DMS114 treated with DMSO at 0.1 percent for 48 hours (cell line): ENCODE measurements around the gene TEAD1.

ENCODE experiments used
- DNase-seq: peaks from one replicate; lab custom pipeline; 2025; ENCODE audit not compliant: unreplicated experiment; lab: John Stamatoyannopoulos, UW

TEAD1 gene

DNA sequence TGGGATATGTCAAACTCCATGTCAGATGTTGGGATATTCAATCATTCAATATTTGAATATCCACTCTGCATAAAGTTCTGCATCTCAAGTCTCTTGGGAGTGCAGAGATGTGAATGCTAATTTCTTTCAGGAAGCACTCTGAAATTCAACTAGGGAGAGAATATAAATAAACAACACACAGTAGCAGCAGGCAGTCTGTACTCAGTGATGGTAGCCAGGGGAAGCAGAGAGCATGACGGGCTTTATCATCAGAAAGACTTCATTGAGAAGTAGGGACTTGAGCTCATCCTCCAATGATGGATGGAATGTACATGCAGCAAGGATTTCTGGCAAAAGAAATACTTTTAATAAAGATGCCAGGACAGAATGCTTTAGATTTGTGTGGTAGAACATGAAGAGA lies 9.8 kb upstream of the TEAD1 start:
- DNase-seq: no peak

DNA sequence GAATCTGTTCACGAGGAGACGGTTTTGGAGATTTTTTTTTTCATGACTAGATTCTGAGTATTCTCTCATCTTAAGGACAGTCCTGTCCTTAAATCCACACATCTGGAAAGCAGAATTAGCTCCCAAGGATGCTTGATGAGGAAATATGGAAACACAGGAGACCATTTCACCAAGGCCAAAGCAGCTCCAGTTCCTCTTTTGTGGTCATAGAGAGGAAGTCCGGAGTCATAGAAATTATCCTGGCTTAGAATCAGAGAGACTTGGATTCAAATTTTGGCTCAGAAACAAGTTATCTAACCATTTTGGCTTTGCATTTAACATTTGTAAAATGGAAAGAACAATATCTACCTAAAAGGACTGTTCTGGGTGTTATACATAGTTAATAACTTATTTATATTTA lies 7.3 kb upstream of the TEAD1 start:
- DNase-seq: no peak

DNA sequence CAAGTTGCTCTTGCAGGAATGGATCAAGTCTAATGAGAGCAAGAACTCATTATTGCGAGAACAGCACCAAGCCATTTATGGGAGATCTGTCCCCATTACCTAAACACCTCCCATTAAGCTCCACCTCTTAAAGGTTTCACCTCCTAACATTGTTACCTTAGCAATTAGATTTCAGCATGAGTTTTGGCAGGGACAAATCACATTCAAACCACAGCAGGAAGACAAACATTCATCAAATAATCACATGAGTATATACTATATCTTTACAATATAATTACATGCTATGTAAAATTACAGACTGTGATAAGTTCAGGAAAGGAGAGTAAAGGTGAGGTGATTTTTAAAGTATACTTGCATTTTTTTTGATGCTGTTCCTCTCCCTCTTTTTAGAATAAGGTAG lies 6.6 kb upstream of the TEAD1 start:
- DNase-seq: no peak

DNA sequence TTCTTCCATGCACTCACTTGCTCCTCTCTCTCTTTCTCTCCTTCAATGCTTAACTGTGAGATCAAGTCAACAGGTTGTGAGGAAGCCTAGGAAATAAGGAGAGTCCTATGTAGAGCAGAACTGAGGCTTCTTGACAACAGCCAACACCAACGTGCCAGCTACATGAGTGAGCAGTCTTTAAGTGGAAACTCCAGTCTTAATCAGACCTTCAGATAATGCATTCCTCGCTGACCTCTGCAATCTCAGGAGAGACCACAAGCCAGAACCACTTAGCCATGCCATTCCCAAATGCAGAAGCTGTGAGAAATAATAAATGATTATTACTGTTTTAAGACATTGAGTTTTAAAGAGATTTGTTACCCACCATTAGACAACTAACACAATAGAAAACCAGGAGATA lies 6.1 kb upstream of the TEAD1 start:
- no peak for DNase-seq

DNA sequence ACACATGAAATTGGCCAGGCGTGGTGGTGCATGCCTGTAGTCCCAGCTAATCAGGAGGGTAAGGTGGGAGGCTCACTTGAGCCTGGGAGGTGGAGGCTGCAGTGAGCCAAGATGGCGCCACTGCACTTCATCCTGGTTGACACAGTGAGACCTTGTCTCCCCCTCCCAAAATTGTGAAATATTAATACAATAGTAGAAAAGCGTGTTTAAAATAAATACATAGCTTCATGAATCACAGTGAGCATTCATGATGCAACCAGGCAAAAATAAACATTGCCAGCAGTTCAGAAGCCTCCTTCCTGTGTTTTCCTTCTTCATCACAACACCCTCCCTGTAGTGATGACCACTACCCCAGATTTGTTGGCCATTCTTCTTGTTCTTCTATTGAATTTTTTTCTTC lies 4.3 kb upstream of the TEAD1 start:
- DNase-seq: no peak

DNA sequence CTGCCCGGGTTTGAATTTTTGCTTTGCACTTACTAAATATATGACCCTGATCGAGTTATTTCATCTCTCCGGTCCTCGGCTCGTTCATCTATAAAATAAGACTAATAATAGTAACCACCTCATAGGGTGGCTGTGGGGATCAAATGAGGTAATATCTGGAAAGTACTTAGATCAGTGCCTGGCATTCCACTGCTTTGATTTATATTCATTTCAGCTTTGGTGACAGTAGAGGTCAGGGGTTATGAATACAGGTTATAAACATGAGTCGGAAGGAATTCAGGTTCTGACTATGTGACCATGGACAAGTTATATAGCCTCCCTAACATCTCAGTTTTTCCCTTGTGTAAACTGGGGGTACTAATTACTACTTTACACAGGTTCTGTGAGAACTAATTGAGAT lies 2.9 kb upstream of the TEAD1 start:
- DNase-seq: no peak

DNA sequence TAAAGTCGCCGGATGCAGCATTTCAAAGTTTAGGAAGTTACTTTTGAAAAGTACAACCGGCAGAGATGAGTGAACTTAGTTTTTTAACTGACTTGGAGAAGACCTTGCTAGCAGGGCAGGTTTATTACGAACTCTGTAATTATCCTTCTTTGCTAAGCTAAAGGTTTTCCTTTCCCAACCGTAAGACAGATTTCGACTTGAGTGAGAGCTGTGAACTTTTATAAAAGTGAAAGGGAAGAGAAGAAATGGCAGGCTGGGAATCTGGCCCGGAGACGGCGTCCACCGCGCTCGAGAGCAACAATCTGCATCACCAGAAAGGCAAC lies 659 bp upstream of the TEAD1 start:
- no peak for DNase-seq

DNA sequence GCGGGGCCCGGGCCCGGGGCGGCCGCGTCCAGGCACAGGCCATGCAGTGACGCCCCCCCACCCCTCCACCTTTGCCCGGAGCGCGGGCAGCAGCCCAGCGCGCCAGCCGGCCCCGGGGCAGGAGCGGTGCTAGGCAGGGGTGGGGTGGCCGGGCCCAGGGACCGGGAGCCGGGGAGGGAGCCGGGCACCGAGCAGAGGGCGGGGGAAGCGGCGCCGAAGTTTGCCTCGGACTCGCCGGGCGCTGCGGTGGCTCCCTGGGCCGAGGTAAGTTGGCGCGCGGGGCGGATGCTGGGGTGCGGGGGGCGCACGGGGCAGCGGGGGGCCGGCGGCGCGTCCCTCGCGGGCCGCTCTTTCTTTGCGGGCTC lies 332 bp downstream of the TEAD1 start:
- DNase-seq: no peak

DNA sequence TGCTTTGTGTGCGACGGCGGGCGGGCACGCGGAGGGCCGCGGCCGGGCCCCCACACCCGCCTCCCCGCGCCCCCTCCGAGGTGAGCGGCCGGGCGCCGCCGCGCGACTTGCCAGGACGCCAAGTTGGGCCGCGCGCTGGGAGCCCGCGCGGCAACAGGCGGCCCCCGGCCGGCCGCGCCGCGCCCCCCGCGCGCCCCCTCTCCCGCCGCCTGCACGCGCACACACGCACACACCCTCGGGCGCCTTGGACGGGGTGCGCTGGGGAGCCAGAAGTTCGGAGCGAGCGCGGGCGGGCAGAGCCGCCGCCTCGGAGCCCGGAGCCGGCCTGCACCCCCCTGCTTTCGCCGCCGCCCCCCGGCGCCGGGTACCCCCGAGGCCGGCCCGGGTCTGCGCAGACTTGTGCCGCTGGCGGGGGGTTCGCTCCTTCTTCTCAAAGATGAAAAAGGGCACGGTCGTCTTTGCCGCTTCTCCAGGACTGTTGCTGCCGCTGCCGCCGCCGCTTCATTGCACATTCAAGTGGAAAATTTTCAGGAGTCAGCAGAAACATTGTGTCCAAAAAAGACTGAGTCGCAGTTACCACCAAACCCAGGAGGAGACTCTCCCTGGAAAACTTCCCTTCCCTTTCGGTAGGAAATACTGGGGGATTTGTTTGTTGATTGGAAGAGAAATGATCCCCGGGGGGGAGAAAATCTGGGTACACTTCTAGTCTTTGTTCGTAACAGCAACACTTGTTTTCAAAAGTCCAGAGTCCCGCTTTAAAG lies 895 bp downstream of the TEAD1 start:
- DNase-seq: no peak

DNA sequence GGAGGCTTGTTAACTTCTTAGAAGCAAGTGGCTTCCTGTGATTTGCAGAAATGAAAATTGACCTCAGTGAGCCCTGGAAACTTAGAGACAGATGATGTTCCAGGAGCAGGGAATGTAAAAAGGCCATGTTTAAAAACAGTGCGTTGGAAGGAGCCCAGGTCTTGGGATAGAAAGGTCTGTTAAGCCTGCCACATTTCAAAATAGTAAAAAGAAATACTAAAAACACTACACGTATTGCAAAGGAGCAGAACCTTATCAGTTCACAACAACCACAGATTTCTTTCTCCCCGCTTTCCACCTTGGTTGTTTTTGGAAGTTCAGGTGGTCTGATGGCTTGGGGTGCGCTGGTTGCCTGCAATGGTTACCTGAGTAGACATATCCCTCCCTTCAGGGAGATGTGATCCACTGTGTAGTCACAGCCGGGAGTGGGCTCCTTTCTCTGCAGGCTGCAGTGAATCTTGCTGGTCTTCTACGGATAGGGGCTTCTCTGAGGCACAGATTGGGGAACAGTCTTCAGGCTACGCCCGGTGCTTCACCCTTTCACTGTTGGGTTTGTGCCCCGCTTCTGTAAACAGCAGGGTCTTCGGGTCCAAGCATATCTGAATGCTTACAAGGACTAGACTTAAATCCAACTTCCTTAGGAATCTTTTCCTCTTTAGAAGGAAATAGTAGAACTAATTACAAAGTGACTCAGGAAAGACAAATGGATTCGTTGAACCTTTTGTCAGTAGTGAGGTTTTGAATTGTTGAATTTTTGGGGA lies 1.9 kb downstream of the TEAD1 start:
- DNase-seq: peak; percentile 6

DNA sequence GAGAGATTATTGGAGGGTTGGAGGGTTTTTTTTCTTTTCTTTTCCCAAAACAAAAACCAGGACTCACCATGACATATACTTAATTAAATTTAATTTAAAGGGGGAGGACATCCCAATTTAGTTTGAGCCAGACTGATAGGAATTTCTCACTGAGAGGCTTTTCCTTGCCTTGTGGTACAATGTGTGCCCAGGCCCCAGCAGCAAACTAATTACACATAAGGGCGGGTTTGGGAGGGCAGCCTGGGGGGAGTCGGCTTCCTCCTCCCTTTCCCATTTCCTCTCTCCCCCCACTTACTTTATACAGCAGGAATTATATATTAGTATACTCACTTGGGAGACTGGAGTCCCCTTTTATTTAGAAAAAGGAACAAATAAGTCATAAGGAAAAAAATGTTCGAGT lies 2.9 kb downstream of the TEAD1 start:
- no peak for DNase-seq

DNA sequence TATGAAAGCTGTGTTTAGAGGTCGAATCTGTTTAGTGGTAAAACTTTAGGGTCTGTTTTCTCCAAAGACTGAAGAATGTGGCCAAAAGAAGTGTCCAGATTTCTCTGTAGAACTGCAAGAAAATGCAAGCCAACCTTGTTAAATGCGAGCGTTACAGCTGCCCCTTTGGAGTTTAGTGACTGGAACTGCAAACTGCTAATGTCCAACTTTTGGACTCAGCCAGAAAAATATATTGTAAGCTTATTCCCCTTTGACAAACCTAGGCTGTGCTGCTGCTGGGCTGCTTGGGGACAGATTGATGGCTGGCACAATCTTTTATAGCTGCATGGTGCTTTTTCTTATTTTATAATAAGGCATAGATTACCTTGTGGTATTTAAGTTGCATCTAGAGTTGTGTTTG lies 3.9 kb downstream of the TEAD1 start:
- no peak for DNase-seq

DNA sequence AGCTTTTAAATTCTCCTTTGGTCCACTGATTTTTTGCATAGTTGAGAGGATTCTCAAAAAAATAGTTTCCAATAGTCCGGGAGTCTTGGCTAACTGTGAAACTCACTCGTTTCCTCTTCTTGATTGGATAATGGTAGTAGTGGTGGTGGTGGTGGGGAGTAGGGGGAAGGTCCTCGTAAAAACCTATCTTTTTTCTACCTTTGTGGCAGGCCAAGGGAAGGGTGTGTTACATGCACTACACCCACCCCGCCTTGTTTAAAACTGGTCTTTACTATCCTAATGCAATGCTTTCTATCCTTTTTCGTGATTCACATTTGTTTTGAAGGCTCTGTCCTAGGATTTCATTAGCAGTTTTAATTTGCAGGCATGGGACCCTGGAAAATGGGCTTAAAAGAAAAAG lies 4.8 kb downstream of the TEAD1 start:
- DNase-seq: no peak

DNA sequence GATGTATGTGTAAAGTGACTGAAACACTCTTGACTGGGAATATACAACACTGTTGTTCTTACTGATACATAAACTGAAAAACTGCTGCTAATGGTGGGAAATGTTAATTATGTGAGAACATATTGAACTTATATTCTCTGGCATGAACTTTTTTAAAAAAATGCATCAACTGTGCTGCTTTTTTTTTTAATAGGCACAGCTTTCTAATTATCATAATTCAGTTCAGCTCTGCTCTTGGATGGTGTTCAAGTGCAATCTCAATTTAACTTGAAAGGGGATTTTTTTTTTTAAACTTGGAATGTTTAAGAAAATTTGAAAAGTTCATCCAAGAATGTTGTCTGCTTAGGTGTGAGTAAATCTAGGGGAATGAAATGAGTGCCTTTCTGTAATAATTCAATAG lies 5.2 kb downstream of the TEAD1 start:
- DNase-seq: no peak

DNA sequence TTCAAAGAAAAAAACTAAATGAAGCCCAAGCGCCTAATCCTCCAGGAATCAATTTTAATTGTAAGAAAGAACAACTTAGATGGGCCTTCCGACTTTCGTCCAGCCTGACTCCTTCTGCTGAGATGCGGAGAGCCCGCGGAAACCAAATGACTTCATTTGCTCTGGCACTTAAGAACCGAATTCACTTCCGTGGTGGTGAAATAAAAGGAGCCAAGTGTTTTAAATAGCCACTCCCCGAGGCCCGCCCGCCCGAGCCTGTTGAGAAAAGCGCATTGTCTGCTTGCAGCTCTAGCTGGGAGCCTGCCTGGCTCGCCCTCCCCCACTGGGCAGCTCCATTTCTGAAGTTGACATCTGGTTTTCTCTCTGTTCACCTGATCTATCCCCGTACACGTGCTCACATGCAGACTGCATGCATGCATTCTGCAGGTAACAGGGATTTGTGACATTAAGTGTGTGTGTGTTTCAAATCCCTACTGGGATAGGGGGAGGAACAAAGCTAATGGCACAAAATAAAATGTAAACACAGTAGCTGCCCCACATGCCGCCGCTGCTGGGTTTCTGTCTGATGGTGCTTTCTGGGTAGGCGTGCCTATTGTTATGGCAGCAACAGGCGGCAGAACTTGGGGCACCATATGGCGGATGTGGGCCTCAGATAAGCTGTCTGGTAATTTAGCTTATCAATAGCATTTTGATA lies 6.2 kb downstream of the TEAD1 start:
- no peak for DNase-seq

DNA sequence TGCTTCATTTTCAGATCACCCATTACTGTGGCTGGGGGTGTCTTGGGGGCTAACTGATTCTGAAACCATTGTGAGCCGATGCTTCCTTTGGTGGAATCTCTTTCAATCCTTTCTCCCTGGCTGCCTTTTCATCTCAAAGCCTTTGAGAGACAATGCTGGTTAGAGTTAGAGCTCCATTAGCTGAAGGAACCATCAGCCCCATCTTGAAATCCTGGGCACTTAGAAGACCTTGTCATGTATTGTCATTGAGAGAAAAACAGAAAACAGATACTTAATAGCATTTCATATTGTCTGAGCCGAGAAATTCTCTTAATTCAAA lies 6.7 kb downstream of the TEAD1 start:
- DNase-seq: no peak

DNA sequence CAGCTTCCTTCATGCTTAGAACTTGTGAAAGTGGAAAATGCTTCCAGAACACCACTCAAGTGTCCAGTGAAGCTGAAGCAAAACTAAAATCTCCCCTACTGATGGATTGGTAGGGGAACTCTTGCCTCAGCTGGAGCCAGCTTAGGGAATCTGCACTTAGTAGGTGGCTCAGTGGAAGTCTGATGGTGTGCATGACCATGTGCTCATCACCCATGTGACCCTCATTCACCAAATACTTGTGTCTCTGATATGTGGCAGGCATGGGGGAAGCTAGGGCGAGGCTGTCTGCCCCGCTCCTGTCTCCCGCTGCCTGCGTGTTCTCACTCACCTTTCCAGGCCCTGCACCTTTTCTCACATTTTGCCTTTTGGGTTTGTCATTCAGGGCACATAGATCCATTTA lies 7.2 kb downstream of the TEAD1 start:
- no peak for DNase-seq

DNA sequence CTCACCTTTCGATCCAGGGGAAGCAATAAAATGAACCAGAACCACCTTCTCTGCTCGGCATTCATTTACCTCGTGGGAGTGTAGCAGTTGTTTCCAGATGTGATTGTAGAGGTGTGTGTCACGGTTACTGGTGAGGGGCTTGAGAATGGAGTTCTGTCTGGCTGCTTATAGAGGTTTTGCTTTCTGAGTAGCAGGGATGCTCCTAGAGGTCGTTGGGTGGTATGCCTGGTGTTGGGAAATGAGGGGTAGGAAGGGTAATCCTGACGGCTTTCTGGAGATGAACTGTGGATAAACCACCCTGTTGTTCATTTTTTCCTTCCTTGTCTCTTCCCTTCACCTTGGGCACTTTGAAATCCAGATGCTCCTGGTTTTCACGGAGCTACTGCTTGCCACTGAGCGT lies 8.1 kb downstream of the TEAD1 start:
- DNase-seq: no peak

DNA sequence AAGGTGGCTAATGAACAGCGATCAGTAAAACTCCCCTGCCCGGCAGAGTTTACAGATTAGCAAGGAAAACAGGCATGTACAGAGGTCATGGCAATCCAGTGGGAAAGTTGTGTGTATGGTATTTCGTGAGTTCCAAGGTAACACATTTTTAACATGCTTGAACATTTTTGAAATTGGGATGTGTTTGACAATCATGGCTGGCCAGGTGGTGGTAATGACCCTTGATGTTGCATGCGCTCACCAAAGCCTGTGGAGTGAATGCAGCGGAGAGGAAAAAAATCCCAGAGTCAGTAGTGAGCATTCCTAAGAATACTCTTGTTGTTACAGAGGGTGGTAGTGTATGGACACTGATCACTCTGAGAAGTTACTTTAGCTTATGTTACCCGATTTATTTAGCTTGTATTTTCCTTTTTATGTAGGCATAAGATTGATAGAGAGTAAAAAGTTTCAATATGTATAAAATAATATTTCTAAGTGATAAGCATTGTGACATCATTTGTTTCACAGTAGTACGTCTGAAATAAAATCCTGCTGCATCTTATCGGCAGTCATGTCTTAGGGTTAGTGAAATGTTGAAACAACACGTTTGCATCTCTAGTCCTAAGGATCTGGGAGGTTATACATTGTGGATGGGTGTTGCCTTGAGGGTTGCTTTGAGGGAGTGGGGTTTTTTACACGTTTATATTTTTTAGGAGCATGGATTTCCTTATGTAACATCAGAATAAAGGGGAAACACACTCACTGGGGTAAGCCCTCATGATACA lies 8.7 kb downstream of the TEAD1 start:
- no peak for DNase-seq

DNA sequence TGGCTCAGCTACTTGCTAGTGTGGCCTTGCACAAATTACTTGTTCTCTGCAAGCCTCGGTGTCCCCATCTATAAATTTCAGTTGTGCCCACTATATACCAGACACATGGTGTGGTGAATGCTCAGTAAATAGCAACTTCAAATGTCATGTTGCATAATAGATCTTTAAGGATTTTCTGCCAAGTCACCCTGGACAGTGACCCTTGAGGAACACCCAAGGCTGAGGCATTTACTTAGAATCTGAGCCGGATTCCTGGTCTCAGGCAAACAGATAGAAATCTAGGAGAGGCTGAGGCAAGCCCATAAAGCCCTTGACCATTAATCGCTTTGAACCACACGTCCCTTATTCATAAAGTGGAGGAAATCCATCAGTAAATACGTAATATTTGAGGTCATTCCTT lies 9.7 kb downstream of the TEAD1 start:
- no peak for DNase-seq

DNA sequence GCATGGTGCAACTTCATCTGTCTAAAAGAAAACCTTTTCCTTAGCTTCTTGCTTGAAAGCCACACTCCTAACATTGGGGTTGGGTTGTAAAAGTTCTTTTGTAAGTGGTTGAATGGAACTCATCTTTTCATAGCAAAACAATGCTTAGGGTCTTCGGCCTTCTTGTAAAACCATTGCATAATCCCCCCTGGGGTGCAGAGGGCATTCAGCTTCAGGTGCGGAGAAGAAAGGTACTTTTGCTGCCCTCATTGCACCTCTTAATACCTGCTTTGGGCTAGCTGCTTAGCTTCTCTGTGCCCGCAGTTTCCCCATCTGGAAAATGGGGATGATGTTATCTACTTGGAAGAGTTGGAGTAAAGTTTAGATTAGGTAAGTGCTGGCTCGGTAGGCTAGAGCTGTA lies 10.1 kb downstream of the TEAD1 start:
- DNase-seq: no peak

DNA sequence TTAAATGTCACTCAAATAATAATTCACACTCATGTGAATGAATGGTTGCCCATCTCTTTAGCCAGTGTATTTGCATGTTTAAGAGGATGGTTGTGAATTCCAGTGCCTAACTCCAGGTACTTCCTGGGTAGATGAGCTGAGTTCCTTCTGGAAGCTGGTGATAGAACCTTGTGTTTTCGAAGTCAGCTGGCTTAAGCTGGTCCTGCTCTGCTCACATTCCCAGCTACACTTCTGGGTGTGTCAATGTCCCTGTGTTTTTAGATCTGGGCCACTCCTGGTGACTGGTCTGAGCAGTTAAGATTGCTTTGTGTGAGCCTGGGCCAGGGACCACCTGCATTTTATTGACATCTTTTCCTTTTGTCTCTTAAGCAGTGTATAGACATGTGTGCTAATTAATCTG lies 10.6 kb downstream of the TEAD1 start:
- no peak for DNase-seq
